HAP-1 (cell line): ENCODE results near the gene CAMK4.

Experiments
- DNase-seq, 2 experiments: peaks; one replicate each; pipeline ENCODE4 v3.0.0-alpha.2; 2016 to 2020; ENCODE audit warnings: low spot score in 2 of 2
- H3K27me3 ChIP-seq: fragments of 250-450 bp; sonication (Bioruptor Pico); 2 replicates; pipeline ENCODE4 v1.5.1; 2020; ENCODE audit warnings: low read depth, mild to moderate bottlenecking, moderate library complexity
- H3K36me3 ChIP-seq: fragments of 250-450 bp; sonication (Bioruptor Pico); replicated peaks from 2 replicates; pipeline ENCODE4 v1.5.1; 2020; ENCODE audit warnings: mild to moderate bottlenecking
- H3K4me1 ChIP-seq: fragments of 250-450 bp; sonication (Bioruptor Pico); 2 replicates; pipeline ENCODE4 v1.5.1; 2020; ENCODE audit warnings: mild to moderate bottlenecking
- H3K4me3 ChIP-seq: fragments of 250-450 bp; sonication (Bioruptor Pico); 2 replicates; pipeline ENCODE4 v1.5.1; 2020; ENCODE audit warnings: mild to moderate bottlenecking, moderate library complexity
- H3K9me3 ChIP-seq: fragments of 250-450 bp; sonication (Bioruptor Pico); 2 replicates; pipeline ENCODE4 v1.5.1; 2020; ENCODE audit warnings: mild to moderate bottlenecking, moderate library complexity
- in situ Hi-C: fragments of 300-500 bp; cut with MboI; formaldehyde crosslinking; loops from 3 replicates; pipeline ENCODE4 v1.14.3; 2020; ENCODE audit warnings: low sequenced_read_pairs, inconsistent platforms, mixed read lengths

The CAMK4 gene

GRCh38 chr5:111372799-111373198, 148.6 kb downstream of the CAMK4 start:
- no peak for DNase-seq
- in situ Hi-C loops, result no loop called here
- no peak overlapping the region for H3K4me3 ChIP-seq
- H3K9me3 ChIP-seq, result no peaks in the 10 kb centered on the region
- no peaks in the 10 kb centered on the region for H3K4me1 ChIP-seq
- H3K27me3 ChIP-seq, result no peaks in the 10 kb centered on the region
- no peaks in the 10 kb centered on the region for H3K36me3 ChIP-seq

- no peak for DNase-seq
- in situ Hi-C loops, result no loop called here
- Histone ChIP-seq H3K36me3 (no peaks in the 10 kb centered on the region), H3K4me1 (no peaks in the 10 kb centered on the region), H3K4me3 (no peak overlapping the region), H3K9me3 (no peaks in the 10 kb centered on the region), H3K27me3 (no peaks in the 10 kb centered on the region)
Measured at GRCh38 chr5:111374380-111374779, 150.2 kb downstream of the CAMK4 start.

GRCh38 chr5:111375645-111376044, 151.5 kb downstream of the CAMK4 start:
- H3K36me3 ChIP-seq, result no peaks in the 10 kb centered on the region
- H3K4me3 ChIP-seq, result no peak overlapping the region
- no peak for DNase-seq
- no peaks in the 10 kb centered on the region for H3K9me3 ChIP-seq
- in situ Hi-C loops, result no loop called here
- H3K27me3 ChIP-seq, result no peaks in the 10 kb centered on the region
- no peaks in the 10 kb centered on the region for H3K4me1 ChIP-seq

GRCh38 chr5:111377306-111377705, 153.1 kb downstream of the CAMK4 start:
- no peaks in the 10 kb centered on the region for H3K4me1 ChIP-seq
- no peaks in the 10 kb centered on the region for H3K36me3 ChIP-seq
- DNase-seq, result no peak
- H3K9me3 ChIP-seq, result no peaks in the 10 kb centered on the region
- H3K4me3 ChIP-seq, result no peak overlapping the region
- in situ Hi-C loops, result no loop called here
- no peaks in the 10 kb centered on the region for H3K27me3 ChIP-seq

- no peaks in the 10 kb centered on the region for H3K36me3 ChIP-seq
- in situ Hi-C loops, result no loop called here
- DNase-seq, result no peak
- H3K4me3 ChIP-seq, result no peak overlapping the region
- no peaks in the 10 kb centered on the region for H3K9me3 ChIP-seq
- H3K27me3 ChIP-seq, result no peaks in the 10 kb centered on the region
- H3K4me1 ChIP-seq, result no peaks in the 10 kb centered on the region
Measured at GRCh38 chr5:111379391-111379816, 155.2 kb downstream of the CAMK4 start.

GRCh38 chr5:111383288-111383970, 159.2 kb downstream of the CAMK4 start:
- Histone ChIP-seq H3K36me3 (no peaks in the 10 kb centered on the region), H3K4me1 (no peaks in the 10 kb centered on the region), H3K27me3 (no peaks in the 10 kb centered on the region), H3K4me3 (no peak overlapping the region), H3K9me3 (no peaks in the 10 kb centered on the region)
- DNase-seq, result no peak
- in situ Hi-C loops, result no loop called here

GRCh38 chr5:111384220-111384619, 160.0 kb downstream of the CAMK4 start:
- DNase-seq, result no peak
- H3K4me3 ChIP-seq, result no peak overlapping the region
- no peaks in the 10 kb centered on the region for H3K4me1 ChIP-seq
- no peaks in the 10 kb centered on the region for H3K36me3 ChIP-seq
- no peaks in the 10 kb centered on the region for H3K9me3 ChIP-seq
- in situ Hi-C loops, result no loop called here
- H3K27me3 ChIP-seq, result no peaks in the 10 kb centered on the region

GRCh38 chr5:111385051-111385450, 160.9 kb downstream of the CAMK4 start:
- H3K27me3 ChIP-seq, result no peaks in the 10 kb centered on the region
- no peaks in the 10 kb centered on the region for H3K36me3 ChIP-seq
- no peak for DNase-seq
- no peak overlapping the region for H3K4me3 ChIP-seq
- H3K4me1 ChIP-seq, result no peaks in the 10 kb centered on the region
- H3K9me3 ChIP-seq, result no peaks in the 10 kb centered on the region
- in situ Hi-C loops, result no loop called here

- Histone ChIP-seq H3K4me3 (no peak overlapping the region), H3K27me3 (no peaks in the 10 kb centered on the region), H3K36me3 (no peaks in the 10 kb centered on the region), H3K4me1 (peaks cover 5% of the 10 kb centered on the region), H3K9me3 (no peaks in the 10 kb centered on the region)
- in situ Hi-C loops, result no loop called here
- no peak for DNase-seq
Measured at GRCh38 chr5:111385970-111386831, 162.0 kb downstream of the CAMK4 start.

GRCh38 chr5:111386832-111387162, 162.6 kb downstream of the CAMK4 start:
- H3K4me3 ChIP-seq, result no peak overlapping the region
- in situ Hi-C loops, result no loop called here
- no peaks in the 10 kb centered on the region for H3K9me3 ChIP-seq
- H3K27me3 ChIP-seq, result no peaks in the 10 kb centered on the region
- DNase-seq, result no peak
- H3K36me3 ChIP-seq, result no peaks in the 10 kb centered on the region
- peaks cover 5% of the 10 kb centered on the region for H3K4me1 ChIP-seq

- Histone ChIP-seq H3K36me3 (no peaks in the 10 kb centered on the region), H3K4me3 (no peak overlapping the region), H3K27me3 (no peaks in the 10 kb centered on the region), H3K4me1 (peaks cover 5% of the 10 kb centered on the region), H3K9me3 (no peaks in the 10 kb centered on the region)
- DNase-seq, result no peak
- in situ Hi-C loops, result no loop called here
Measured at GRCh38 chr5:111387361-111387760, 163.2 kb downstream of the CAMK4 start.

- Histone ChIP-seq H3K27me3 (no peaks in the 10 kb centered on the region), H3K9me3 (no peaks in the 10 kb centered on the region), H3K4me1 (peaks cover 5% of the 10 kb centered on the region), H3K4me3 (no peak overlapping the region), H3K36me3 (no peaks in the 10 kb centered on the region)
- DNase-seq, result no peak
- in situ Hi-C loops, result no loop called here
Measured at GRCh38 chr5:111389390-111390082, 165.4 kb downstream of the CAMK4 start.

- Histone ChIP-seq H3K27me3 (no peaks in the 10 kb centered on the region), H3K36me3 (no peaks in the 10 kb centered on the region), H3K4me1 (peaks cover 5% of the 10 kb centered on the region), H3K4me3 (no peak overlapping the region), H3K9me3 (no peaks in the 10 kb centered on the region)
- in situ Hi-C loops, result no loop called here
- DNase-seq, result no peak
Measured at GRCh38 chr5:111392181-111392580, 168.0 kb downstream of the CAMK4 start.

GRCh38 chr5:111394586-111394985, 170.4 kb downstream of the CAMK4 start:
- in situ Hi-C loops, result no loop called here
- Histone ChIP-seq H3K9me3 (no peaks in the 10 kb centered on the region), H3K4me1 (peaks cover 5% of the 10 kb centered on the region), H3K27me3 (no peaks in the 10 kb centered on the region), H3K4me3 (no peak overlapping the region), H3K36me3 (no peaks in the 10 kb centered on the region)
- no peak for DNase-seq
